Measurements from ENCODE around the gene C12orf42. TPM values are rescaled to one million over a fixed set of nuclear protein-coding genes. Genes with fewer than 3 reads are reported as not detected.

The C12orf42 gene
- total RNA-seq, 2 donors from 2014 or later, result not detected

DNA sequence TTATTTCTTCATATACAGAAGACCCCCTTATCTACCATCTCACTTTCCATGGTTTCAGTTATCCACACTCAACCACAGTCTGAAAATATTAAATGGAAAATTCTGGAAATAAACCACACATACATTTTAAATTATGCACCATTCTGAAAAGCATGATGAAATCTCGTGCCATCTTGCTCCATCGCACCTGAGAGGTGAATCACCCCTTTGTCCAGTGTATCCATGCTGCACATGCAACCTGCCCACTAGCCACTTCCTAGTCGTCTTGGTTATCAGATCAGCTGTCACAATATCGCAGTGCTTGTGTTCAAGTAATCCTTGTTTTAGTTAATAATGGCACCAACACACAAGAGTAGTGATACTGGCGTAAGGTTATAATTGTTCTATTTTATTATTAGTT, 145.7 kb downstream of the C12orf42 start:
- Histone ChIP-seq H3K27me3 (replicated peaks; ENCODE audit: insufficient read depth) (no peaks in the 10 kb centered on the region), H3K9me3 (no peaks in the 10 kb centered on the region), H3K36me3 (no peaks in the 10 kb centered on the region), H3K4me1 (ENCODE audit: control insufficient read depth in 1 of 2, low read depth in 2 of 2) (no peaks in the 10 kb centered on the region), H3K27ac (no peak overlapping the region), H3K4me3 (no peak overlapping the region)
- no peak for ATAC-seq (ENCODE audit: insufficient number of reproducible peaks, low FRiP score, low read depth)
- TF ChIP-seq, protein P1, sequence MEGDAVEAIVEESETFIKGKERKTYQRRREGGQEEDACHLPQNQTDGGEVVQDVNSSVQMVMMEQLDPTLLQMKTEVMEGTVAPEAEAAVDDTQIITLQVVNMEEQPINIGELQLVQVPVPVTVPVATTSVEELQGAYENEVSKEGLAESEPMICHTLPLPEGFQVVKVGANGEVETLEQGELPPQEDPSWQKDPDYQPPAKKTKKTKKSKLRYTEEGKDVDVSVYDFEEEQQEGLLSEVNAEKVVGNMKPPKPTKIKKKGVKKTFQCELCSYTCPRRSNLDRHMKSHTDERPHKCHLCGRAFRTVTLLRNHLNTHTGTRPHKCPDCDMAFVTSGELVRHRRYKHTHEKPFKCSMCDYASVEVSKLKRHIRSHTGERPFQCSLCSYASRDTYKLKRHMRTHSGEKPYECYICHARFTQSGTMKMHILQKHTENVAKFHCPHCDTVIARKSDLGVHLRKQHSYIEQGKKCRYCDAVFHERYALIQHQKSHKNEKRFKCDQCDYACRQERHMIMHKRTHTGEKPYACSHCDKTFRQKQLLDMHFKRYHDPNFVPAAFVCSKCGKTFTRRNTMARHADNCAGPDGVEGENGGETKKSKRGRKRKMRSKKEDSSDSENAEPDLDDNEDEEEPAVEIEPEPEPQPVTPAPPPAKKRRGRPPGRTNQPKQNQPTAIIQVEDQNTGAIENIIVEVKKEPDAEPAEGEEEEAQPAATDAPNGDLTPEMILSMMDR (IDR thresholded peaks at IDR 0.05), result no peak
- DNase-seq (ENCODE audit: low spot score), result no peak

DNA sequence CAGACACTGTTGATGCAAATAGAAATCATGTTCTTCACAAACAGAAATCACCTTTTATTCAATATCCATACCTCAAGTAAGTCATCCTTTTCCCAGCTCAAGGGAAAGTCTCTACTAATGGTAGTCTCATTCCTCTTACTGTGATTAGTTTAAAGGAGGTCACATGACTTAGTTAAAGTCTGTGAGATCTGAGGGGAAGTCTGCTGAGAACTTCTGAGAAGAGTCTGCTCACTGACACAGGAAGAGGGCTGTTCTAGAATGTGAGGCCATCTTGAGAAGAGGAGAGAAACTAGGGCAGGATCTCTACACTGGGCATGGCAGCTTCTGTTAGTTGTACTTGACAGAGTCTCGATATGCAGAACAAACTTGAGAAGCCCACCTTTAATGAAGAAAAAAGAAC, 146.8 kb downstream of the C12orf42 start:
- Histone ChIP-seq H3K27me3 (replicated peaks; ENCODE audit: insufficient read depth) (no peaks in the 10 kb centered on the region), H3K36me3 (no peaks in the 10 kb centered on the region), H3K27ac (no peak overlapping the region), H3K4me3 (no peak overlapping the region), H3K4me1 (ENCODE audit: control insufficient read depth in 1 of 2, low read depth in 2 of 2) (no peaks in the 10 kb centered on the region), H3K9me3 (no peaks in the 10 kb centered on the region)
- DNase-seq (ENCODE audit: low spot score), result no peak
- TF ChIP-seq, protein P1 (IDR thresholded peaks at IDR 0.05), result no peak
- ATAC-seq (ENCODE audit: insufficient number of reproducible peaks, low FRiP score, low read depth), result no peak

DNA sequence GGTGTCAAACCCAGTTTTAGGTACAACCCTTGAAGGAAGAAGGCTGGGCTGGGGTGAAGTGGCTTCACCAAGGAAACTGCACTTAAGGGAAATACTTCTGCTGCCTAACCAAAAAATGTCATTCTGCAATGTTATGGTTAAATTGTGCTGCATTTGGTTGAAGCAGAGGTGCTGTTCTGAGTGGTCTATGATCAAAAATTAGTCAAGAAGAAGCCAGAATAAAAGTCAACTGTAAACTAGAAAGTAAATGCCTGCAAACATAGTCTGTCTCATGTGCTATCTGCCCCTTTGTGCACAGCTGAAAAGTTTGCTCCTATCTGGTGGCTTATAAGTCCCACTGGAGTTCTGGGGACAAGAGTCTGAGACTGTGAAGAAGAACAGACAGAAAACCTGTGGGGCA, 158.8 kb downstream of the C12orf42 start:
- DNase-seq (ENCODE audit: low spot score) (no peak), ATAC-seq (ENCODE audit: insufficient number of reproducible peaks, low FRiP score, low read depth) (no peak)
- no peaks in the 10 kb centered on the region for H3K27me3 ChIP-seq (replicated peaks; ENCODE audit: insufficient read depth)
- H3K27ac ChIP-seq, result no peak overlapping the region
- H3K36me3 ChIP-seq, result no peaks in the 10 kb centered on the region
- H3K9me3 ChIP-seq, result no peaks in the 10 kb centered on the region
- H3K4me3 ChIP-seq, result no peak overlapping the region
- TF ChIP-seq, protein P1 (IDR thresholded peaks at IDR 0.05), result no peak
- no peaks in the 10 kb centered on the region for H3K4me1 ChIP-seq (ENCODE audit: control insufficient read depth in 1 of 2, low read depth in 2 of 2)

DNA sequence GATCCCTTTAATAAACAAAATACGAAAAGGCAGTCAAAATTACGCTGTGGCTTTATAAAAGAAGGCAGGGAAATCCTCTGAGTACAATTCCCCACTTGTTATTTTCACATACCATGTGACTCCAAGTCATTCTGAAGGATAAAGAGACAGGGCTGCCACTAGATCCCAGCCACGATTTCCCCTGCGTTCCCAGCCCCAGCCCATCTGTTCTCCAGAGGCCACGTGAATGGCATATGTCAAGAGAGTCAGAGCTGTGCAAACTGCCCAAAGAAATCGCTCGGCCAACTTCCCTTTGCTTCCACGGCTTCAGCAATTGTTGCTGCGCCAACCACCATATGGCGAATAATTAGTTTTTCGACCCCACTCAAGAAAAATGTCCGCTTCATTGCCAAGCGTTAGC, 161.3 kb downstream of the C12orf42 start:
- no peaks in the 10 kb centered on the region for H3K36me3 ChIP-seq
- H3K4me1 ChIP-seq (ENCODE audit: control insufficient read depth in 1 of 2, low read depth in 2 of 2), result no peaks in the 10 kb centered on the region
- TF ChIP-seq, protein P1 (IDR thresholded peaks at IDR 0.05), result no peak
- no peak overlapping the region for H3K27ac ChIP-seq
- ATAC-seq (ENCODE audit: insufficient number of reproducible peaks, low FRiP score, low read depth) (no peak), DNase-seq (ENCODE audit: low spot score) (no peak)
- no peaks in the 10 kb centered on the region for H3K9me3 ChIP-seq
- H3K4me3 ChIP-seq, result no peak overlapping the region
- no peaks in the 10 kb centered on the region for H3K27me3 ChIP-seq (replicated peaks; ENCODE audit: insufficient read depth)

DNA sequence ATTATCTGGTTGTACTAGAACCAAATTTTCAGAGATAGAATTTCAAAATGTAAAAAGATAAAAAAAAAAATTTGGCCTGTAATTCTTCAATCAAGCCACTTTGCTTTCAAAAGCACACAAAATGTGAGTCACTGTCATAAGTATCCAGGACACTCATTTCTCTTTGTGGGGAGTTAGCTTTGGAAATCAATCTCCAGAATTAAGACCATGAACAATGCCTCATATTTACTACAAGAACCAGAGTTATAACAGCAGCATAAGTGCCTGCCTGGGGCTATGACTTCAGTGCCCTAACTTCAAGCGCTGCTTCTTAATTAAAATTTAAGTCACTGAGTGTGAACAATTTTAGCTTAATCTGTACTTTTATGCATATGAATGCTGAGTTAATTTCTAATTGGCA, 162.1 kb downstream of the C12orf42 start:
- no peaks in the 10 kb centered on the region for H3K4me1 ChIP-seq (ENCODE audit: control insufficient read depth in 1 of 2, low read depth in 2 of 2)
- H3K27me3 ChIP-seq (replicated peaks; ENCODE audit: insufficient read depth), result no peaks in the 10 kb centered on the region
- H3K9me3 ChIP-seq, result no peaks in the 10 kb centered on the region
- DNase-seq (ENCODE audit: low spot score) (no peak), ATAC-seq (ENCODE audit: insufficient number of reproducible peaks, low FRiP score, low read depth) (no peak)
- TF ChIP-seq, protein P1 (IDR thresholded peaks at IDR 0.05), result no peak
- no peaks in the 10 kb centered on the region for H3K36me3 ChIP-seq
- H3K4me3 ChIP-seq, result no peak overlapping the region
- no peak overlapping the region for H3K27ac ChIP-seq
